MM.1S (cell line): ENCODE measurements around the gene RUFY4.

Experiments
- DNase-seq: peaks from one replicate; pipeline ENCODE4 v3.0.0-alpha.2; 2015
- H2AFZ ChIP-seq: fragments of 300-600 bp; sonication (generic); 2 replicates; pipeline ENCODE4 v1.6.0; 2016; ENCODE audit warnings: antibody characterized with exemption, low read length
- H3F3A ChIP-seq: fragments of 300-600 bp; sonication (generic); 2 replicates; pipeline ENCODE4 v1.6.1; 2016; ENCODE audit warnings: mild to moderate bottlenecking, antibody characterized with exemption, low read length, moderate library complexity, mixed read lengths; ENCODE audit not compliant: insufficient read depth
- H3K27ac ChIP-seq: fragments of 300-600 bp; sonication (generic); 2 replicates; pipeline ENCODE4 v1.5.1; 2016; ENCODE audit warnings: mild to moderate bottlenecking, low read length
- H3K27me3 ChIP-seq: fragments of 300-600 bp; sonication (generic); replicated peaks from 2 replicates; pipeline ENCODE4 v1.6.0; 2016; ENCODE audit warnings: low read length; ENCODE audit not compliant: insufficient read depth
- H3K36me3 ChIP-seq: fragments of 300-600 bp; sonication (generic); replicated peaks from 2 replicates; pipeline ENCODE4 v1.6.1; 2016; ENCODE audit warnings: mild to moderate bottlenecking, low read length, mixed read lengths; ENCODE audit not compliant: insufficient read depth
- H3K4me1 ChIP-seq: fragments of 300-600 bp; sonication (generic); 2 replicates; pipeline ENCODE4 v1.6.1; 2016; ENCODE audit warnings: low read length, mixed read lengths
- H3K4me2 ChIP-seq: fragments of 300-600 bp; sonication (generic); 2 replicates; pipeline ENCODE4 v1.6.0; 2016; ENCODE audit warnings: low read depth, low read length
- H3K4me3 ChIP-seq: fragments of 300-600 bp; sonication (generic); 2 replicates; pipeline ENCODE4 v1.5.1; 2016; ENCODE audit warnings: low read length, mixed read lengths
- H3K79me2 ChIP-seq: fragments of 300-600 bp; sonication (generic); 2 replicates; pipeline ENCODE4 v1.6.1; 2016; ENCODE audit warnings: mixed run types, low read length, mixed read lengths
- H3K9ac ChIP-seq: fragments of 300-600 bp; sonication (generic); 2 replicates; pipeline ENCODE4 v1.6.1; 2016; ENCODE audit warnings: low read length, mixed read lengths
- H3K9me2 ChIP-seq: fragments of 300-600 bp; sonication (generic); replicated peaks from 2 replicates; pipeline ENCODE4 v1.6.1; 2016; ENCODE audit warnings: mild to moderate bottlenecking, low read length, mixed read lengths; ENCODE audit not compliant: insufficient read depth
- H3K9me3 ChIP-seq: fragments of 300-600 bp; sonication (generic); replicated peaks from 2 replicates; pipeline ENCODE4 v1.6.1; 2016; ENCODE audit warnings: mild to moderate bottlenecking, low read length, mixed read lengths; ENCODE audit not compliant: insufficient read depth
- H4K20me1 ChIP-seq: fragments of 300-600 bp; sonication (generic); 2 replicates; pipeline ENCODE4 v1.6.1; 2016; ENCODE audit warnings: mild to moderate bottlenecking, low read length, moderate library complexity, mixed read lengths; ENCODE audit not compliant: insufficient read depth
- CTCF ChIP-seq: fragments of 300-600 bp; sonication (generic); IDR thresholded peaks from 2 replicates; pipeline ENCODE4 v1.5.1; 2016; ENCODE audit warnings: antibody characterized with exemption, low read length, mixed read lengths
- EZH2 ChIP-seq: fragments of 300-600 bp; sonication (generic); optimal IDR thresholded peaks from 2 replicates; pipeline ENCODE3; 2017; ENCODE audit warnings: low read depth, mild to moderate bottlenecking, antibody characterized with exemption, low read length, mixed read lengths
- EZH2phosphoT487 ChIP-seq: fragments of 300-600 bp; sonication (generic); IDR thresholded peaks from 2 replicates; pipeline ENCODE4 v1.6.1; 2018; ENCODE audit warnings: antibody characterized with exemption, low read length

Gene RUFY4

GRCh38 chr2:218024871-218025270 is 44.2 kb upstream of the RUFY4 start:
- Histone ChIP-seq H3K27ac (no peak overlapping the region), H3K9ac (no peak overlapping the region), H3K27me3 (no peaks in the 10 kb centered on the region), H2AFZ (no peak overlapping the region), H3K4me1 (no peaks in the 10 kb centered on the region), H3F3A (no peaks in the 10 kb centered on the region), H3K9me3 (no peaks in the 10 kb centered on the region), H3K4me2 (no peak overlapping the region), H3K4me3 (no peak overlapping the region), H3K79me2 (no peaks in the 10 kb centered on the region), H3K9me2 (no peaks in the 10 kb centered on the region), H3K36me3 (no peaks in the 10 kb centered on the region), H4K20me1 (no peaks in the 10 kb centered on the region)
- TF ChIP-seq EZH2 (no peak), CTCF (no peak), EZH2phosphoT487 (no peak)
- DNase-seq, result no peak

GRCh38 chr2:218026244-218026643 is 42.8 kb upstream of the RUFY4 start:
- Histone ChIP-seq H2AFZ (no peak overlapping the region), H3K27me3 (no peaks in the 10 kb centered on the region), H3K4me1 (no peaks in the 10 kb centered on the region), H3K4me2 (no peak overlapping the region), H3K79me2 (no peaks in the 10 kb centered on the region), H3K27ac (no peak overlapping the region), H4K20me1 (no peaks in the 10 kb centered on the region), H3K9ac (no peak overlapping the region), H3K4me3 (no peak overlapping the region), H3K9me3 (no peaks in the 10 kb centered on the region), H3F3A (no peaks in the 10 kb centered on the region), H3K9me2 (no peaks in the 10 kb centered on the region), H3K36me3 (no peaks in the 10 kb centered on the region)
- DNase-seq, result no peak
- TF ChIP-seq CTCF (no peak), EZH2phosphoT487 (no peak), EZH2 (no peak)

GRCh38 chr2:218026676-218027425 is 42.2 kb upstream of the RUFY4 start:
- H3F3A ChIP-seq, result no peaks in the 10 kb centered on the region
- no peaks in the 10 kb centered on the region for H3K79me2 ChIP-seq
- no peak for DNase-seq
- H3K9me3 ChIP-seq, result no peaks in the 10 kb centered on the region
- no peak overlapping the region for H3K4me2 ChIP-seq
- no peaks in the 10 kb centered on the region for H3K27me3 ChIP-seq
- no peak overlapping the region for H3K9ac ChIP-seq
- H3K36me3 ChIP-seq, result no peaks in the 10 kb centered on the region
- no peak for TF ChIP-seq CTCF
- TF ChIP-seq EZH2phosphoT487, result no peak
- TF ChIP-seq EZH2, result no peak
- no peaks in the 10 kb centered on the region for H3K4me1 ChIP-seq
- H2AFZ ChIP-seq, result no peak overlapping the region
- H4K20me1 ChIP-seq, result no peaks in the 10 kb centered on the region
- H3K27ac ChIP-seq, result no peak overlapping the region
- H3K9me2 ChIP-seq, result no peaks in the 10 kb centered on the region
- no peak overlapping the region for H3K4me3 ChIP-seq
